HepG2 (cell line): Measurements from ENCODE around the gene SGSH.

Experiments
- KLF16 ChIP-seq, 2 experiments: sonication (generic) in 1 of 2; formaldehyde crosslinking in 1 of 2; IDR thresholded peaks; 2 replicates each; pipeline versions ENCODE4 v1.6.1 to v1.8.0; 2016 to 2023; ENCODE audit warnings: missing genetic modification reagents in 2 of 2, missing compliant biosample characterization in 1 of 2
- POLR2AphosphoS5 ChIP-seq: IDR thresholded peaks from 2 replicates; pipeline ENCODE4 v1.6.1; 2012; ENCODE audit warnings: low read depth, low read length

GRCh38 chr17:80183581-80184422, 36.3 kb downstream of the SGSH start:
- no peak for TF ChIP-seq KLF16 (CRISPR knock-in tag; IDR thresholded peaks at IDR 0.05)
- no peak for TF ChIP-seq POLR2AphosphoS5
